H9 (cell line): ENCODE data around the gene PADI4. TPM values are rescaled to one million over a fixed set of nuclear protein-coding genes. Genes with fewer than 3 reads are reported as not detected.
A peak's percentile ranks its signal among the peaks of the same experiment; 100 is the strongest.

Experiments used
- DNase-seq: peaks from one replicate; pipeline ENCODE4 v3.0.0-alpha.2; 2017
- H2AFZ ChIP-seq: one replicate; pipeline ENCODE4 v1.6.1; 2013; ENCODE audit warnings: mild to moderate bottlenecking, low read length, control low read depth, moderate library complexity
- H2AK5ac ChIP-seq: 2 replicates; pipeline ENCODE4 v1.6.1; 2013; ENCODE audit warnings: low read length, control low read depth, mixed read lengths; ENCODE audit not compliant: insufficient read length
- H2BK120ac ChIP-seq: one replicate; pipeline ENCODE4 v1.6.1; 2013; ENCODE audit warnings: low read depth, mild to moderate bottlenecking, low read length, control low read depth, inconsistent platforms; ENCODE audit not compliant: poor library complexity, severe bottlenecking
- H2BK12ac ChIP-seq: 2 replicates; pipeline ENCODE4 v1.6.1; 2013; ENCODE audit warnings: low read length, control low read depth, mixed read lengths, low read depth; ENCODE audit not compliant: insufficient read length
- H2BK15ac ChIP-seq: 2 replicates; pipeline ENCODE4 v1.6.1; 2013; ENCODE audit warnings: low read depth, low read length, control low read depth
- H2BK20ac ChIP-seq: one replicate; pipeline ENCODE4 v1.6.1; 2013; ENCODE audit warnings: low read depth, mild to moderate bottlenecking, low read length, control low read depth, inconsistent platforms; ENCODE audit not compliant: poor library complexity, severe bottlenecking
- H2BK5ac ChIP-seq: 2 replicates; pipeline ENCODE4 v1.6.1; 2013; ENCODE audit warnings: low read length, control low read depth, mixed read lengths; ENCODE audit not compliant: insufficient read length
- H3K14ac ChIP-seq: 2 replicates; pipeline ENCODE4 v1.6.1; 2013; ENCODE audit warnings: low read length, control low read depth; ENCODE audit not compliant: insufficient read depth
- H3K18ac ChIP-seq: 2 replicates; pipeline ENCODE4 v1.6.1; 2013; ENCODE audit warnings: low read depth, mild to moderate bottlenecking, mixed read lengths, low read length, control low read depth; ENCODE audit not compliant: insufficient read length
- H3K23ac ChIP-seq: 2 replicates; pipeline ENCODE4 v1.6.1; 2013; ENCODE audit warnings: low read length, control low read depth, mixed read lengths, low read depth; ENCODE audit not compliant: insufficient read length
- H3K23me2 ChIP-seq: 2 replicates; pipeline ENCODE4 v1.6.1; 2013; ENCODE audit warnings: low read depth, mild to moderate bottlenecking, mixed read lengths, low read length, control low read depth; ENCODE audit not compliant: insufficient read length, poor library complexity, severe bottlenecking
- H3K27ac ChIP-seq: 2 replicates; pipeline ENCODE4 v1.5.1; 2013; ENCODE audit warnings: low read length, control low read depth, mixed read lengths, low read depth; ENCODE audit not compliant: insufficient read length
- H3K27me3 ChIP-seq: 2 replicates; pipeline ENCODE4 v1.6.1; 2013; ENCODE audit warnings: low read length, control low read depth, inconsistent platforms; ENCODE audit not compliant: insufficient read depth
- H3K4ac ChIP-seq: 2 replicates; pipeline ENCODE4 v1.6.1; 2013; ENCODE audit warnings: low read depth, mild to moderate bottlenecking, control low read depth, inconsistent platforms, low read length, moderate library complexity
- H3K4me1 ChIP-seq: 2 replicates; pipeline ENCODE4 v1.6.1; 2013; ENCODE audit warnings: low read length, control low read depth, inconsistent platforms; ENCODE audit not compliant: insufficient read depth
- H3K4me2 ChIP-seq: 2 replicates; pipeline ENCODE4 v1.6.1; 2013; ENCODE audit warnings: low read length, control low read depth, mixed read lengths; ENCODE audit not compliant: insufficient read length, insufficient read depth
- H3K56ac ChIP-seq: 2 replicates; pipeline ENCODE4 v1.6.1; 2013; ENCODE audit warnings: low read depth, mild to moderate bottlenecking, mixed read lengths, low read length, control low read depth; ENCODE audit not compliant: insufficient read length
- H3K79me1 ChIP-seq: 2 replicates; pipeline ENCODE4 v1.6.1; 2013; ENCODE audit warnings: low read depth, mild to moderate bottlenecking, moderate library complexity, low read length, control low read depth, inconsistent platforms; ENCODE audit not compliant: insufficient read depth, poor library complexity, severe bottlenecking
- H3K79me2 ChIP-seq: 2 replicates; pipeline ENCODE4 v1.6.1; 2013; ENCODE audit warnings: low read length, control low read depth, inconsistent platforms; ENCODE audit not compliant: insufficient read depth
- H3K9ac ChIP-seq: 2 replicates; pipeline ENCODE4 v1.6.1; 2013; ENCODE audit warnings: low read length, control low read depth, mixed read lengths; ENCODE audit not compliant: insufficient read length; ENCODE audit errors: extremely low read depth
- H3K9me3 ChIP-seq: one replicate; pipeline ENCODE4 v1.6.1; 2013; ENCODE audit warnings: low read depth, low read length, inconsistent platforms; ENCODE audit not compliant: control insufficient read depth
- H3T11ph ChIP-seq: one replicate; pipeline ENCODE4 v1.6.1; 2013; ENCODE audit warnings: mild to moderate bottlenecking, low read length, control low read depth, inconsistent platforms
- H4K20me1 ChIP-seq: one replicate; pipeline ENCODE4 v1.6.1; 2013; ENCODE audit not compliant: control insufficient read depth, insufficient read length, insufficient read depth
- H4K5ac ChIP-seq: 2 replicates; pipeline ENCODE4 v1.6.1; 2013; ENCODE audit warnings: low read depth, mild to moderate bottlenecking, mixed read lengths, low read length, control low read depth; ENCODE audit not compliant: insufficient read length
- H4K8ac ChIP-seq: replicated peaks from 2 replicates; pipeline ENCODE4 v1.6.1; 2013; ENCODE audit warnings: low read length, control low read depth, mixed read lengths, low read depth; ENCODE audit not compliant: insufficient read length
- H4K91ac ChIP-seq: 2 replicates; pipeline ENCODE4 v1.6.1; 2013; ENCODE audit warnings: low read depth, mild to moderate bottlenecking, moderate library complexity, mixed read lengths, low read length, control low read depth; ENCODE audit not compliant: insufficient read length
- H3K27ac Mint-ChIP-seq, 3 experiments: 2 replicates in 2 of 3; 3 replicates in 1 of 3; pipeline ENCODE4 v1.8.0; 2020 to 2021; ENCODE audit warnings: mixed read lengths in 3 of 3, mild to moderate bottlenecking in 1 of 3, moderate library complexity in 1 of 3
- H3K27me3 Mint-ChIP-seq: 2 replicates; pipeline ENCODE4 v1.8.0; 2021; ENCODE audit warnings: low read depth, mild to moderate bottlenecking, moderate library complexity, mixed read lengths
- H3K36me3 Mint-ChIP-seq, 3 experiments: 2 replicates in 2 of 3; 3 replicates in 1 of 3; pipeline ENCODE4 v1.8.0; 2020 to 2021; ENCODE audit warnings: low read depth in 3 of 3, mixed read lengths in 3 of 3; ENCODE audit not compliant: insufficient read depth in 1 of 3
- H3K4me1 Mint-ChIP-seq, 2 experiments: 2 replicates each; pipeline ENCODE4 v1.8.0; 2020; ENCODE audit warnings: mixed read lengths in 2 of 2
- H3K4me3 Mint-ChIP-seq, 2 experiments: 2 replicates in 1 of 2; 3 replicates in 1 of 2; pipeline ENCODE4 v1.8.0; 2020 to 2021; ENCODE audit warnings: mild to moderate bottlenecking in 2 of 2, mixed read lengths in 2 of 2, moderate library complexity in 1 of 2
- H3K9me3 Mint-ChIP-seq, 2 experiments: 2 replicates in 1 of 2; 3 replicates in 1 of 2; pipeline ENCODE4 v1.8.0; 2020; ENCODE audit warnings: mild to moderate bottlenecking in 2 of 2, mixed read lengths in 2 of 2, moderate library complexity in 1 of 2
- CTCF ChIP-seq: fragments of 200-600 bp; sonication (generic); conservative IDR thresholded peaks from 3 replicates; pipeline ENCODE4 v1.8.0; 2021; ENCODE audit warnings: antibody characterized with exemption, mild to moderate bottlenecking
- WGBS: extraction: QIAGEN DNeasy Blood & Tissue Kit; methylation state at CpG from one replicate; pipeline ENCODE4 v1.1.7; 2013; ENCODE audit warnings: missing lambda C conversion rate, low lambda C conversion rate, mixed read lengths; ENCODE audit not compliant: insufficient read length; ENCODE audit errors: extremely low coverage; 5-methylcytosine and 5-hydroxymethylcytosine counted together
- microRNA-seq: library from miRNA; unstranded; fragments of <30 nt; microRNA quantifications from one replicate; pipeline ENCODE4, GENCODE V29; 2020; ENCODE audit warnings: borderline microRNAs expressed
- total RNA-seq: library from RNA; stranded (reverse); gene quantifications from 2 replicates; pipeline ENCODE4 v1.2.1, GENCODE V29; 2021

Gene PADI4
- total RNA-seq, 1 experiment from 2014 or later: 0.13 TPM

DNA sequence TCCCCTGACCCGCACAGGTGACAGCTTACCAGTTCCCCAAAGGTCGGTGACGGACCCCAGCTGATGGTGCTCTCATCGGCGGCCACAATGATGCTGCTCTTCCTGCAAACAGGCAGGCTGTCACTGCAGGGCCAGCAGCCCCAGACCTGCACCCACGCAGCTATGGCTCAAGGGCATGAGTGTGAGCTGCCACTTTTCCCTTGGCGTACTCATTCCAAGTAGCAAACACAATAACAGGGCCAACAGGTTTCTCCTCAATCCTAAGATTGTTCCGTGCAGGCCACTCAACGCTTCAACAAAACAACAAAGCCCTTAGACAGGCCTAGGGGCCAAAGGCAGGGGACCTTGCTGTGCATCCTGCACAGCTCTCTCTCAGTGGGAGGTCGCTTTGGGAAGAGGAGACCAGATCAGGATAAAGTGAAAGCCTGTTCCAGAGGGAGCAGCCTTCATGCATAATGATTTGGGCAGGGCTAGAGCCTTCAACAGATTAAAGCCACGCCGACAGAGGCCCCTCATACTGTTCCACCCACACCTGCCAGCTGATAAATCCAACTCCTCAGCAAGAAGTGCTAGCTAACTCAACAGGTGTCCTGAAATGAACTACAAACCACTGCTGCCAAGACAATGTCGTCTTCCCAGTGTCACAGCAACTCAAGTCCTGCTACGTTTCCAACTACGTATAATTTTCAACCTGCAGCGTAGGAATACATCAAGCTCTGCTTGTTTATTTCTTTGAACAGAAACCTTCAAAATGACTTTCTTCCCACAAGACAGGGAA is 104.3 kb downstream of the PADI4 start:
- no peak overlapping the region for H2BK12ac ChIP-seq
- no peak overlapping the region for H3T11ph ChIP-seq
- H2AK5ac ChIP-seq: no peak overlapping the region
- no CpG with 5 or more reads among the region's 16 CpGs for WGBS
- H3K23ac ChIP-seq: no peak overlapping the region
- Mint-ChIP-seq H3K4me1 (peaks cover 37 to 49% of the 10 kb centered on the region in 2 experiments), H3K27me3 (no peaks in the 10 kb centered on the region; the same call in none of the 2 replicates), H3K9me3 (no peaks in the 10 kb centered on the region), H3K36me3 (peaks cover 85 to 100% (median 100%) of the 10 kb centered on the region in 3 experiments), H3K4me3 (no peak overlapping the region; a peak in 1 of 5 replicates), H3K27ac (peak overlapping the region; percentile 58 to 93 (median 86); a peak in 4 of 7 replicates)
- no peak overlapping the region for H2BK5ac ChIP-seq
- H2BK20ac ChIP-seq: no peak overlapping the region
- H3K27ac ChIP-seq: no peak overlapping the region
- H3K14ac ChIP-seq: no peak overlapping the region
- H3K79me2 ChIP-seq: no peaks in the 10 kb centered on the region; the same call in 1 of the 2 replicates
- H3K23me2 ChIP-seq: no peaks in the 10 kb centered on the region
- DNase-seq: no peak
- no peaks in the 10 kb centered on the region for H3K4me1 ChIP-seq
- no peak overlapping the region for H2AFZ ChIP-seq
- no peak overlapping the region for H3K18ac ChIP-seq
- H4K91ac ChIP-seq: no peak overlapping the region
- H3K9ac ChIP-seq: no peak overlapping the region
- no peak overlapping the region for H2BK120ac ChIP-seq
- H3K27me3 ChIP-seq: no peaks in the 10 kb centered on the region
- no peak for TF ChIP-seq CTCF
- no peak overlapping the region for H3K56ac ChIP-seq
- no peaks in the 10 kb centered on the region for H4K20me1 ChIP-seq
- H4K8ac ChIP-seq: no peak overlapping the region
- no peak overlapping the region for H3K4me2 ChIP-seq
- H2BK15ac ChIP-seq: no peak overlapping the region
- H3K9me3 ChIP-seq: no peaks in the 10 kb centered on the region
- H4K5ac ChIP-seq: no peak overlapping the region
- no peak overlapping the region for H3K4ac ChIP-seq
- H3K79me1 ChIP-seq: peaks cover 9% of the 10 kb centered on the region

Small RNA genes within 50 kb of the gene (microRNA-seq; reads per million reads assigned to microRNA genes)
- gene MIR3972: not detected

Other genes starting within 250 kb of the PADI4 start
- 3.0 and 3.9 TPM in 2 replicates for gene PADI2, start 188.7 kb upstream of the PADI4 start, total RNA-seq
- gene PADI1, start 103.1 kb upstream of the PADI4 start, total RNA-seq: 0.20 and 0.24 TPM in 2 replicates
- 2.4 and 2.5 TPM in 2 replicates for gene PADI3, start 59.1 kb upstream of the PADI4 start, total RNA-seq
- gene PADI6, start 64.0 kb downstream of the PADI4 start, total RNA-seq: not detected in 2 replicates
- 473 and 474 TPM in 2 replicates for gene RCC2, start 131.5 kb downstream of the PADI4 start, total RNA-seq
- 20.2 and 21.4 TPM in 2 replicates for gene ARHGEF10L, start 231.5 kb downstream of the PADI4 start, total RNA-seq